ENCODE data around the gene MRPL21.
A peak's percentile ranks its signal among the peaks of the same experiment; 100 is the strongest.
"Not testable (repeated sequence)": the region's sequence is repeated elsewhere in the genome, so short reads cannot be mapped to it uniquely, and the experiment has no call there.

The MRPL21 gene

GRCh38 chr11:68896171-68896959 is 7.3 kb downstream of the MRPL21 start:
- no peak for DNase-seq (ENCODE audit: low read depth)
- H3K4me3 ChIP-seq (ENCODE audit: low read depth, low read length): no peak overlapping the region
- no peak for TF ChIP-seq CTCF (IDR thresholded peaks at IDR 0.05; ENCODE audit: control insufficient read depth, extremely low read depth, insufficient read depth)

GRCh38 chr11:68893282-68893681 is 10.3 kb downstream of the MRPL21 start:
- no peak overlapping the region for H3K4me3 ChIP-seq (ENCODE audit: low read depth, low read length)
- TF ChIP-seq CTCF (IDR thresholded peaks at IDR 0.05; ENCODE audit: control insufficient read depth, extremely low read depth, insufficient read depth): no peak
- DNase-seq (ENCODE audit: low read depth): no peak

- DNase-seq (ENCODE audit: low read depth): no peak
- TF ChIP-seq CTCF (IDR thresholded peaks at IDR 0.05; ENCODE audit: control insufficient read depth, extremely low read depth, insufficient read depth): no peak
- no peak overlapping the region for H3K4me3 ChIP-seq (ENCODE audit: low read depth, low read length)
Observed at GRCh38 chr11:68892576-68892975, 11.1 kb downstream of the MRPL21 start.

- TF ChIP-seq CTCF (IDR thresholded peaks at IDR 0.05; ENCODE audit: control insufficient read depth, extremely low read depth, insufficient read depth): no peak
- no peak for DNase-seq (ENCODE audit: low read depth)
- no peak overlapping the region for H3K4me3 ChIP-seq (ENCODE audit: low read depth, low read length)
Observed at GRCh38 chr11:68891351-68891948, 12.2 kb downstream of the MRPL21 start.

- no peak for TF ChIP-seq CTCF (IDR thresholded peaks at IDR 0.05; ENCODE audit: control insufficient read depth, extremely low read depth, insufficient read depth)
- no peak overlapping the region for H3K4me3 ChIP-seq (ENCODE audit: low read depth, low read length)
- no peak for DNase-seq (ENCODE audit: low read depth)
Observed at GRCh38 chr11:68890490-68891231, 13.0 kb downstream of the MRPL21 start.

GRCh38 chr11:68889948-68890446 is 13.6 kb downstream of the MRPL21 start:
- DNase-seq (ENCODE audit: low read depth): no peak
- peak; percentile 27; the same call in 1 of the 2 replicates for TF ChIP-seq CTCF (IDR thresholded peaks at IDR 0.05; ENCODE audit: control insufficient read depth, extremely low read depth, insufficient read depth)
- H3K4me3 ChIP-seq (ENCODE audit: low read depth, low read length): no peak overlapping the region

- not testable (repeated sequence) for H3K4me3 ChIP-seq (ENCODE audit: low read depth, low read length)
Observed at GRCh38 chr11:68884827-68885226, 18.8 kb downstream of the MRPL21 start.

More at GRCh38 chr11:68884827-68885226, 18.8 kb downstream of the MRPL21 start:
- not testable (repeated sequence) for DNase-seq (ENCODE audit: low read depth)
